Stimulated activated CD8-positive, alpha-beta memory T cell treated with anti-CD3 and anti-CD28 coated beads, Interleukin-7, amount 100 ng/mL, for 1 hour (primary cell): ENCODE data around the gene ZC3H4.

Experiments
- DNase-seq, 2 donors: peaks; one replicate each; pipeline ENCODE4 v3.0.0-alpha.2; 2020; ENCODE audit warnings: low read depth in 2 of 2

ZC3H4 gene

GRCh38 chr19:47047763-47048405 is 65.7 kb downstream of the ZC3H4 start:
- peak; percentile 19 to 22 for DNase-seq

GRCh38 chr19:47047272-47047762 is 66.3 kb downstream of the ZC3H4 start:
- no peak for DNase-seq

- DNase-seq: no peak
These were observed 67.6 kb downstream of the ZC3H4 start for GRCh38 chr19:47045867-47046470.

- DNase-seq: no peak
These were observed 68.4 kb downstream of the ZC3H4 start for GRCh38 chr19:47044946-47045866.

GRCh38 chr19:47040869-47041268 is 72.7 kb downstream of the ZC3H4 start:
- no peak for DNase-seq

- no peak for DNase-seq
These were observed 74.2 kb downstream of the ZC3H4 start for GRCh38 chr19:47039239-47039874.

GRCh38 chr19:47037766-47038165 is 75.8 kb downstream of the ZC3H4 start:
- no peak for DNase-seq

GRCh38 chr19:47036097-47036651 is 77.4 kb downstream of the ZC3H4 start:
- no peak for DNase-seq

- DNase-seq: peak; percentile 97
These were observed 78.2 kb downstream of the ZC3H4 start for GRCh38 chr19:47035127-47036096.

GRCh38 chr19:47032171-47032811 is 81.3 kb downstream of the ZC3H4 start:
- peak; percentile 34 to 52 for DNase-seq

GRCh38 chr19:47028195-47028601 is 85.4 kb downstream of the ZC3H4 start:
- no peak for DNase-seq

GRCh38 chr19:47027586-47028088 is 85.9 kb downstream of the ZC3H4 start:
- no peak for DNase-seq

- DNase-seq: no peak
These were observed 86.7 kb downstream of the ZC3H4 start for GRCh38 chr19:47026889-47027288.

- no peak for DNase-seq
These were observed 87.4 kb downstream of the ZC3H4 start for GRCh38 chr19:47026156-47026555.

- DNase-seq: no peak
These were observed 89.1 kb downstream of the ZC3H4 start for GRCh38 chr19:47024502-47024901.

- no peak for DNase-seq
These were observed 90.2 kb downstream of the ZC3H4 start for GRCh38 chr19:47023448-47023794.

GRCh38 chr19:47022541-47023447 is 90.8 kb downstream of the ZC3H4 start:
- no peak for DNase-seq

GRCh38 chr19:47022140-47022536 is 91.4 kb downstream of the ZC3H4 start:
- no peak for DNase-seq
